Upper lobe of left lung (tissue), 4 donors: ENCODE results near the gene PIK3R6.

ENCODE experiments used
- CTCF ChIP-seq, 6 experiments: fragments of 450-650 bp in 4 of 6; fragments of 200-600 bp in 2 of 6; sonication (generic) in 2 of 6; IDR thresholded peaks; one replicate each; pipeline ENCODE4 v1.5.1; 2016 to 2019; ENCODE audit warnings: antibody characterized with exemption in 6 of 6
- EP300 ChIP-seq, 4 donors: sonication (generic); formaldehyde crosslinking; IDR thresholded peaks; one replicate each; pipeline ENCODE4 v1.5.1; 2017; ENCODE audit warnings: antibody characterized with exemption in 4 of 4, control low read depth in 2 of 4
- POLR2A ChIP-seq, 4 donors: fragments of 450-650 bp; IDR thresholded peaks; one replicate each; pipeline ENCODE4 v1.5.1; 2016 to 2017; ENCODE audit warnings: antibody characterized with exemption in 4 of 4, mild to moderate bottlenecking in 2 of 4
- POLR2AphosphoS5 ChIP-seq, 2 donors: sonication (generic); formaldehyde crosslinking; IDR thresholded peaks; one replicate each; pipeline ENCODE4 v1.5.1; 2017; ENCODE audit warnings: antibody characterized with exemption in 2 of 2

GRCh38 chr17:8893059-8893458 is 25.6 kb upstream of the PIK3R6 start:
- TF ChIP-seq POLR2A (IDR thresholded peaks at IDR 0.05) = no peak
- no peak for TF ChIP-seq CTCF (IDR thresholded peaks at IDR 0.05)
- no peak for TF ChIP-seq POLR2AphosphoS5 (IDR thresholded peaks at IDR 0.05)
- TF ChIP-seq EP300 (IDR thresholded peaks at IDR 0.05) = no peak
